Kidney epithelial cell (primary cell): Measurements from ENCODE around the gene GDF15. TPM values are rescaled to one million over a fixed set of nuclear protein-coding genes. Genes with fewer than 3 reads are reported as not detected.
"Not testable (repeated sequence)": the region's sequence is repeated elsewhere in the genome, so short reads cannot be mapped to it uniquely, and the experiment has no call there.

Source experiments
- DNase-seq: peaks from one replicate; pipeline ENCODE4 v3.0.0-alpha.2; 2010; ENCODE audit warnings: low read depth
- H3K27me3 ChIP-seq: 2 replicates; pipeline ENCODE4 v1.6.0; 2011; ENCODE audit warnings: low read length; ENCODE audit not compliant: control insufficient read depth, insufficient read depth
- H3K36me3 ChIP-seq: 2 replicates; pipeline ENCODE4 v1.5.1; 2011; ENCODE audit warnings: low read length; ENCODE audit not compliant: control insufficient read depth, insufficient read depth
- H3K4me3 ChIP-seq: 2 replicates; pipeline ENCODE4 v1.5.1; 2011; ENCODE audit warnings: low read depth, mild to moderate bottlenecking, control low read depth, low read length
- CTCF ChIP-seq: IDR thresholded peaks from 2 replicates; pipeline ENCODE4 v1.5.1; 2011; ENCODE audit warnings: mild to moderate bottlenecking, moderate library complexity, low read length, control low read depth, inconsistent platforms; ENCODE audit not compliant: insufficient read depth, poor library complexity, severe bottlenecking
- total RNA-seq: library from RNA; depleted of rRNA; stranded (reverse); fragments of >200 nt; gene quantifications from 2 replicates; pipeline ENCODE4 v1.2.3, GENCODE V29; 2015

Gene GDF15
- total RNA-seq, 1 donor from 2014 or later: 637 TPM

- peak; percentile 93 for TF ChIP-seq CTCF
- no peak for DNase-seq
- Histone ChIP-seq H3K36me3 (no peaks in the 10 kb centered on the region), H3K27me3 (no peaks in the 10 kb centered on the region), H3K4me3 (no peak overlapping the region)
These were observed 36.3 kb upstream of the GDF15 start for GRCh38 chr19:18349524-18350128.

GRCh38 chr19:18350490-18350889, 35.5 kb upstream of the GDF15 start:
- H3K36me3 ChIP-seq: no peaks in the 10 kb centered on the region

GRCh38 chr19:18351544-18351943, 34.4 kb upstream of the GDF15 start:
- Histone ChIP-seq H3K27me3 (no peaks in the 10 kb centered on the region), H3K4me3 (no peak overlapping the region), H3K36me3 (peaks cover 1% of the 10 kb centered on the region)
- TF ChIP-seq CTCF: no peak
- no peak for DNase-seq

More at GRCh38 chr19:18350490-18350889, 35.5 kb upstream of the GDF15 start:
- TF ChIP-seq CTCF: no peak
- no peaks in the 10 kb centered on the region for H3K27me3 ChIP-seq
- DNase-seq: no peak
- H3K4me3 ChIP-seq: no peak overlapping the region

GRCh38 chr19:18353378-18354005, 32.5 kb upstream of the GDF15 start:
- Histone ChIP-seq H3K4me3 (no peak overlapping the region), H3K36me3 (peaks cover 3% of the 10 kb centered on the region), H3K27me3 (no peaks in the 10 kb centered on the region)
- TF ChIP-seq CTCF: no peak
- no peak for DNase-seq

- H3K27me3 ChIP-seq, H3K4me3 ChIP-seq, H3K36me3 ChIP-seq, DNase-seq: not testable (repeated sequence)
These were observed 31.2 kb upstream of the GDF15 start for GRCh38 chr19:18354743-18355142.

GRCh38 chr19:18357041-18357440, 28.9 kb upstream of the GDF15 start:
- Histone ChIP-seq H3K27me3 (no peaks in the 10 kb centered on the region), H3K36me3 (peaks cover 3% of the 10 kb centered on the region), H3K4me3 (no peak overlapping the region)
- no peak for DNase-seq
- TF ChIP-seq CTCF: no peak
